Right lobe of liver (tissue), 6 donors: ENCODE data around the gene GJB2. TPM values are rescaled to one million over a fixed set of nuclear protein-coding genes. Genes with fewer than 3 reads are reported as not detected.

Source experiments
- ATAC-seq, 4 donors: fragments of 200-7000 bp; cut with Tn5 transposase; one replicate each; pipeline ENCODE4 v1.9.1; 2020; ENCODE audit warnings: mild to moderate bottlenecking in 4 of 4, moderate library complexity in 4 of 4
- DNase-seq, 3 donors: peaks; one replicate each; pipeline ENCODE4 v3.0.0-alpha.2; 2020
- H3K27ac ChIP-seq, 3 donors: fragments of 200-600 bp; one replicate each; pipeline ENCODE4 v1.8.0; 2022
- H3K27me3 ChIP-seq, 2 donors: fragments of 200-600 bp; one replicate each; pipeline ENCODE4 v1.8.0; 2022
- H3K36me3 ChIP-seq, 4 donors: fragments of 200-600 bp; sonication (generic) in 1 of 4; one replicate each; pipeline versions ENCODE4 v1.5.1 to v1.8.0; 2017 to 2022; ENCODE audit warnings: control low read depth in 1 of 4
- H3K4me1 ChIP-seq, 4 donors: fragments of 200-600 bp; sonication (generic) in 1 of 4; one replicate each; pipeline versions ENCODE4 v1.5.1 to v1.8.0; 2017 to 2022; ENCODE audit warnings: control low read depth in 1 of 4
- H3K4me3 ChIP-seq, 3 donors: fragments of 200-600 bp; one replicate each; pipeline ENCODE4 v1.8.0; 2022
- H3K9me3 ChIP-seq, 4 donors: fragments of 200-600 bp; sonication (generic) in 1 of 4; one replicate each; pipeline versions ENCODE4 v1.5.1 to v1.8.0; 2017 to 2022; ENCODE audit warnings: control low read depth in 1 of 4
- POLR2A ChIP-seq: fragments of 450-650 bp; IDR thresholded peaks from one replicate; pipeline ENCODE4 v1.6.1; 2017; ENCODE audit warnings: antibody characterized with exemption, mild to moderate bottlenecking
- WGBS: methylation state at CpG from one replicate; pipeline ENCODE4 v1.1.6; 2018; ENCODE audit warnings: low coverage, low lambda C conversion rate; ENCODE audit not compliant: insufficient coverage; ENCODE audit errors: missing lambda C conversion rate; 5-methylcytosine and 5-hydroxymethylcytosine counted together
- intact Hi-C, 2 donors: fragments of 100-400 bp; cut with DNase I; formaldehyde crosslinking; loops; one replicate each; pipeline versions ENCODE4 v1.11.2 to v1.14.1; 2022
- total RNA-seq, 6 experiments: library from RNA; depleted of rRNA in 2 of 6; stranded (reverse); fragments of >200 nt in 2 of 6; fragmentation: NEBNext Ultra II Directional in 3 of 6; extraction: Animal tissue kit (Norgen Biotek cat#: 25700) in 3 of 6; gene quantifications; one replicate each; pipeline versions ENCODE4 v1.1.0 to v1.2.4, GENCODE V29; 2016 to 2023
- TF ChIP-seq, protein P1 (sequence below), 4 donors: fragments of 200-600 bp in 3 of 4; fragments of 450-650 bp in 1 of 4; IDR thresholded peaks; one replicate each; pipeline versions ENCODE4 v1.5.1 to v1.8.0; 2016 to 2022; ENCODE audit warnings: antibody characterized with exemption in 4 of 4, mild to moderate bottlenecking in 2 of 4
- donor health status: DM: no; HTN: yes; CAD: no.
- donor health status: DM: no; HTN: no; CAD: no.
- donor health status: DM: no; HTN: no; CAD: no.
- donor health status: DM: no; HTN: yes; CAD: no.
- donor health status: DM: no; HTN: yes; CAD: no.

Gene GJB2
- total RNA-seq, 6 experiments from 2014 or later = 21.8 to 40.0 (median 30.0) TPM

DNA sequence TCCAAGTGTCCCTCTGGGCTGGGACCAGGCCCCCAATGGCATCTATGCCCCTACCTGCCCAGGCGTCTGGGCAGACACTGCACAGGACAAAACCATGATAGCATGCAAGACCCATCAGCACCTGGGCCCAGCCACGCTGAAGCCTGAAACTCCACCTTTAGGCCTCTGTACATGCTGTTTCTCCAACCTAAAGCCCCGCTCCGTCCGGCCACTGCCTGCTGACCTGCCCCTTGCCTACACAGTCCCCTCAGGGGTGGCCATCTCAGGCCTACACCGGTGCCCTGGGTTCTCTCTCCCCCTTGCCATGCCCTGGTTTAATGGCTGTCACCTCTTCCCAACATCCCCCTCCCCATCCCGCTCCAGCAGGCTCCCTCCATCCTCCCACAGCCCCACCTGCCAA, 47.2 kb downstream of the GJB2 start:
- peaks cover 0 to 10% of the 10 kb centered on the region in 2 donors for H3K27me3 ChIP-seq
- no peak for DNase-seq
- TF ChIP-seq, protein P1, sequence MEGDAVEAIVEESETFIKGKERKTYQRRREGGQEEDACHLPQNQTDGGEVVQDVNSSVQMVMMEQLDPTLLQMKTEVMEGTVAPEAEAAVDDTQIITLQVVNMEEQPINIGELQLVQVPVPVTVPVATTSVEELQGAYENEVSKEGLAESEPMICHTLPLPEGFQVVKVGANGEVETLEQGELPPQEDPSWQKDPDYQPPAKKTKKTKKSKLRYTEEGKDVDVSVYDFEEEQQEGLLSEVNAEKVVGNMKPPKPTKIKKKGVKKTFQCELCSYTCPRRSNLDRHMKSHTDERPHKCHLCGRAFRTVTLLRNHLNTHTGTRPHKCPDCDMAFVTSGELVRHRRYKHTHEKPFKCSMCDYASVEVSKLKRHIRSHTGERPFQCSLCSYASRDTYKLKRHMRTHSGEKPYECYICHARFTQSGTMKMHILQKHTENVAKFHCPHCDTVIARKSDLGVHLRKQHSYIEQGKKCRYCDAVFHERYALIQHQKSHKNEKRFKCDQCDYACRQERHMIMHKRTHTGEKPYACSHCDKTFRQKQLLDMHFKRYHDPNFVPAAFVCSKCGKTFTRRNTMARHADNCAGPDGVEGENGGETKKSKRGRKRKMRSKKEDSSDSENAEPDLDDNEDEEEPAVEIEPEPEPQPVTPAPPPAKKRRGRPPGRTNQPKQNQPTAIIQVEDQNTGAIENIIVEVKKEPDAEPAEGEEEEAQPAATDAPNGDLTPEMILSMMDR (IDR thresholded peaks at IDR 0.05) = no peak
- no peak for TF ChIP-seq POLR2A
- intact Hi-C loops = no loop called here
- no peak overlapping the region for H3K27ac ChIP-seq
- no peaks in the 10 kb centered on the region for H3K36me3 ChIP-seq
- no peak overlapping the region for H3K4me3 ChIP-seq
- H3K4me1 ChIP-seq = peaks cover 0 to 7% (median 0%) of the 10 kb centered on the region in 4 donors
- H3K9me3 ChIP-seq = no peaks in the 10 kb centered on the region
- ATAC-seq = no peak
- WGBS = 72% methylated on average over 7 of the region's 7 CpGs

DNA sequence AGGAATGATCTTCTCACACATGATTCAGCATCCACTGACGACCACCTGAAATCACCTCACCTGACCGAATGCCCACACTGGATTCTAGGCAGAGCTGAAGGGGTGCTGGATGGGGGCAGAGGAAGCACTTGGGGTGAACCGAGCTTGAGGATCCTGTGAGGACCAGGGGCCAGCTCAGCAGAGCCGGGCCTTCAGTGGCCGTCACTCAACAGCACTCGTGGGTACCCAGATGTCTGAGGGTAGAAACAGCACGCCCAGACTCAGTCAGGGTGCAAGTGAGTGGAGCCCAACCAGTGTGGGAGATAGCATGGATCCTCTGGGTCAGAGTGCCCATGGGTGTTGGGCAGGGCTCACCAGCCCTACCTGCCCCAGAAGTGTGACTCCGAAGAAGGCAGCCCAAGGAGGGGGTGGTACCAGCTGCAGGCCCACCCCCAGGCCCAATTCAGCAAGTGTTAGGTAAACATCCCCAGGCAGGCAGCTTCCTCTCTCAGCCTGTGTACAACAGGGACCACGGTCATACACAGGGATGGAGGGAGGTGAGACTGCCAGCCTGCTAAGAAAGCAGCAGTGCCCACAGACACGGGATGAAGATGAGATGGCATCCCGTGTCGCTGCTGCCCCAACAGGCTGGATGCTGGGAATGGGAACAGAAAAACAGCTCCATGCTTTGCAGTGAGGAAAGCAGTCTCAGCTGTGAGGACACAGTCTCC, 48.4 kb downstream of the GJB2 start:
- H3K9me3 ChIP-seq = no peaks in the 10 kb centered on the region
- ATAC-seq (peak in 1 of 4 donors; percentile 10), DNase-seq (no peak)
- H3K4me3 ChIP-seq = no peak overlapping the region
- peaks cover 0 to 7% (median 0%) of the 10 kb centered on the region in 4 donors for H3K4me1 ChIP-seq
- 58% methylated on average over 3 of the region's 12 CpGs for WGBS
- TF ChIP-seq, protein P1 (IDR thresholded peaks at IDR 0.05) = no peak
- no peak for TF ChIP-seq POLR2A
- no peak overlapping the region for H3K27ac ChIP-seq
- intact Hi-C loops = no loop called here
- no peaks in the 10 kb centered on the region for H3K36me3 ChIP-seq
- peaks cover 0 to 10% of the 10 kb centered on the region in 2 donors for H3K27me3 ChIP-seq

DNA sequence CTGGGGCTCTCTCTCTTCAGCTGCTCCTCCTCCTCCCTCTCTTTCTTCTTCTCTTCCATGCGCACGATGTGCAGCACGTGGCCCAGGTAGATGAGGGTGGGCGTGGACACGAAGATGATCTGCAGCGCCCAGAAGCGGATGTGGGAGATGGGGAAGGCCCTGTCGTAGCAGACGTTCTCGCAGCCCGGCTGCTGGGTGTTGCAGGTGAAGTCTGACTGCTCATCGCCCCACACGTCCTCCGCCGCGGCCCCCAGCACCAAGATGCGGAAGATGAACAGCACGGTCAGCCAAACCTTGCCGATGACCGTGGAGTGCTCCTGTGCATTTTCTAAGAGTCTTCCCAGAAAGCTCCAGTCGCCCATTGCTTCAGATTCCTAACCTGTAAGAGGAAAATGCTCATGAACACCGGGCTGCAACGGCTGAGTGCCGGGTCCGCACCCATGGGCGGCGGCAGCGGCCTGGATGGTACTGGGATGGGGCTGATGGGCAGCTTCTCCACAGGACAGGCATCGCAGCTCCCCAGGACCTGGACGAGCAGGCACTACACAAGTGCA, 49.7 kb downstream of the GJB2 start:
- no peak overlapping the region for H3K4me3 ChIP-seq
- H3K9me3 ChIP-seq = no peaks in the 10 kb centered on the region
- no peak overlapping the region for H3K27ac ChIP-seq
- H3K27me3 ChIP-seq = peaks cover 0 to 10% of the 10 kb centered on the region in 2 donors
- no peaks in the 10 kb centered on the region for H3K36me3 ChIP-seq
- ATAC-seq (no peak), DNase-seq (no peak)
- intact Hi-C loops = no loop called here
- H3K4me1 ChIP-seq = peaks cover 0 to 7% (median 0%) of the 10 kb centered on the region in 4 donors
- TF ChIP-seq, protein P1 (IDR thresholded peaks at IDR 0.05) = no peak
- no peak for TF ChIP-seq POLR2A
- WGBS = 80% methylated on average over 9 of the region's 30 CpGs

DNA sequence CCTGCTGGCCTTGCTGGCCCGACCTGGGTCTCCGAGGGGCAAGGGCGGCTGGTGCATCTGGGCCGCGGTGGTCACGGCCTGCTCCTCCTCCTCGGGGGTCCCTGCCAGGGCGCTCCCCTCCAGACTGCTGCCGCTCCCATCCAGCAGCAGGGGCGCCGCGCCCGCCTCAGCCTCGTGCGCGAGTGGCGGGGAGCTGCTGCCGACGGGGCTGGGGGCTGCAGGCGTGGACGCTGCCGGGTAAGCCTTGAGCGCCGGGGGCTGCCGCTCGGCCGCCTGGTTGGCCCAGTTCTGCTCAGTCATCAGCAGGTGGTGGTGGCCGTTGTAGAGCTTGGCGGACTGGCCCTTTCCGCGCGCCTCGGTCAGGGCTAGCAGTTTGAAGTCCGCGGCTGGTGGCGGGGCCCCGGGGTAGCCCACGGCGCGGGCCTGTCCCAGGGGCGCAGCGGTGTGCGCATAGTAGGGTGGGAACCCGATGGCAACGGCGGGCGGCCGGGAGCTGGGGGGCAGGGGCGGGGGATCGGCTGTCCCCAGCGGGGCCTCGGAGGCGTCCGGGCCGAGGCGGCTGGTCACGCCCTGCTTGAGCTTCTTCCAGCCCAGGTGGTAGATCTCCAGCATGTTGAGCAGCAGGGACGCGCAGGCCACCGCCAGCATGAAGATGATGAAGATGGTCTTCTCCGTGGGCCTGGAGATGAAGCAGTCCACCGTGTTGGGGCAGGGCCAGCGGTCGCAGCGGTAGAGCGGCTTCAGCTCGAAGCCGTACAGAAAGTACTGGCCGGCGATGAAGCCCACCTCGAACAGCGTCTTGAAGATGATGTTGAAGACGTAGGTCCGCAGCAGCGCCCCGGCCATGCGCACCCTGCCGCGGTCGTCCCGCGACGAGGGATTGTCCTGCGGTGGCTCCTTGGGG, 50.5 kb downstream of the GJB2 start:
- WGBS = 46% methylated on average over 8 of the region's 84 CpGs
- peaks cover 0 to 10% of the 10 kb centered on the region in 2 donors for H3K27me3 ChIP-seq
- ATAC-seq = no peak

More for the DNA sequence above, 50.5 kb downstream of the GJB2 start:
- no peak overlapping the region for H3K27ac ChIP-seq
- no peak for TF ChIP-seq POLR2A
- TF ChIP-seq, protein P1 (IDR thresholded peaks at IDR 0.05) = no peak
- no peak for DNase-seq
- no peaks in the 10 kb centered on the region for H3K9me3 ChIP-seq
- no peak overlapping the region for H3K4me3 ChIP-seq
- no peaks in the 10 kb centered on the region for H3K36me3 ChIP-seq
- intact Hi-C loops = no loop called here
- peaks cover 0 to 7% (median 0%) of the 10 kb centered on the region in 4 donors for H3K4me1 ChIP-seq
